T-helper 1 cell (primary cell): ENCODE results near the gene ADGRL3.
"Not testable (repeated sequence)": the region's sequence is repeated elsewhere in the genome, so short reads cannot be mapped to it uniquely, and the experiment has no call there.

Experiments used
- DNase-seq, 5 donors: peaks; one replicate each; pipeline ENCODE4 v3.0.0-alpha.2; 2012 to 2020

Gene ADGRL3

GRCh38 chr4:61763682-61764081 is 563.6 kb downstream of the ADGRL3 start:
- no peak for DNase-seq

DNA sequence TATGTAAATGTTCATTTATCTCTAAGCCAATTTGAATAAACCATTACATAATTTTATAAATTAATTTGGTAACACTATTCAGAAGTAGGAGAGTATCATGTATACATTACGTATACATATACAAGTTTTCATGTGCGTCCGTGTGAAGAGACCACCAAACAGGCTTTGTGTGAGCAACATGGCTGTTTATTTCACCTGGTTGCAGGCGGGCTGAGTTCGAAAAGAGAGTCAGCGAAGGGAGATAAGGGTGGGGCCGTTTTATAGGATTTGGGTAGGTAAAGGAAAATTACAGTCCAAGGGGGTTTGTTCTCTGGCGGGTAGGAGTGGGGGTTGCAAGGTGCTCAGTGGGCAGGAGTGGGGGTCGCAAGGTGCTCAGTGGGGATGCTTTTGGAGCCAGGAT is 564.0 kb downstream of the ADGRL3 start:
- DNase-seq: not testable (repeated sequence)

- DNase-seq: not testable (repeated sequence)
Measured at GRCh38 chr4:61769444-61770167, 569.5 kb downstream of the ADGRL3 start.

- DNase-seq: no peak
Measured at GRCh38 chr4:61770456-61770855, 570.3 kb downstream of the ADGRL3 start.

DNA sequence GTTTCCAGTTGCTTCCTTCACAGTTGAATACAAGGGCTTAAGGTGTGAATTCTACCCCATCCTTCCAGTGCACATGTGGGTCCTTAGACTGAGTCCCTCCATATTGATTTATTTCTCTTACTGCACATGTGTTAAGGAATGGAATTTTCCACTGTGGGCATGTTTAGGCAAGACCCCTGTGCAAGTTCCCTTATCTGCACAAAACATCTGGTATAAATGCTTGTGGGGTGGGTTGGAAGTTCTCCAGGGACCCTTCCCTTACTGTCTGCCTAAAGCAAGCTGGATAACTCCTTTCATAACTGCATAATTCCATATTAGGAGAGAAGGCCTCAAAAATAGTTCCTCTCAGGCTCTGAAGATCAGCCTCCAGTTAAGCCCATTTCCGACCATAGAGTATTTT is 570.9 kb downstream of the ADGRL3 start:
- no peak for DNase-seq

- no peak for DNase-seq
Measured at GRCh38 chr4:61772126-61772525, 572.0 kb downstream of the ADGRL3 start.

- no peak for DNase-seq
Measured at GRCh38 chr4:61773655-61774245, 573.6 kb downstream of the ADGRL3 start.

- no peak for DNase-seq
Measured at GRCh38 chr4:61782133-61782532, 582.0 kb downstream of the ADGRL3 start.

DNA sequence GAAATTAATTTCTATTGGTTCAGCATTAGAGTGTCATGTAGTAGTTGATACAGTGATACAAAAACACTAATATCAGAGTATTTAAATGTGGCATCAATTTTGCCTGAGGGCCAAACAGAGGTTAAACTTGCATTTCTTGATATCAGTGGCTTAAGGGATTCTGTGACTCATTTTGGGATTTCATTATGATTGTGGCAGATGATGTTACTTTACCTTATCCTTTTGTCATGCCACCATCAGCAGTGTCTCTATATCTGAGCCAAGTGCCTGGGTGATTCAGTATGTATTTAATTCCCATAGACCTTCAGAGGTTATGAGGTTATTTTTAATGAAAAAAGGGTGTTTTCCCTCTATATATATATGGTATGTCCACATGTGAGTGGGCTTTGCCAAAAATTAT is 582.9 kb downstream of the ADGRL3 start:
- peak in 1 of 5 donors; percentile 22 for DNase-seq

DNA sequence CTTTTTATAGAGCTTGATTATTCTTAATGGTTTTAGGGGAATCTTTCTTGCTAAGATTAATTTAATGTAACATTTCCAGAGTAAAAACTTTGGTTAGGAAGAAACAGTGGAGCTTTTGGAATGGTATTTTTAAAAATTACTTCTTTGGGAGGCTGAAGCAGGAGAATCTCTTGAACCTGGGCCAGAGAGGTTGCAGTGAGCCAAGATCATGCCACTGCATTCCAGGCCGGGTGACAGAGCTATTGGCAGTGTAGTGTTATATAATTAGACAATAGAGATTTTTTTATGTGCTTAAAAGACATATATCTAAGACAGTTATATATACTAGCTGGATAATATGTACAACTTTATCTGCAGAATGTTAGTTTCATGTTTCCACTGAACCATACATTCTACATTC is 585.6 kb downstream of the ADGRL3 start:
- no peak for DNase-seq

DNA sequence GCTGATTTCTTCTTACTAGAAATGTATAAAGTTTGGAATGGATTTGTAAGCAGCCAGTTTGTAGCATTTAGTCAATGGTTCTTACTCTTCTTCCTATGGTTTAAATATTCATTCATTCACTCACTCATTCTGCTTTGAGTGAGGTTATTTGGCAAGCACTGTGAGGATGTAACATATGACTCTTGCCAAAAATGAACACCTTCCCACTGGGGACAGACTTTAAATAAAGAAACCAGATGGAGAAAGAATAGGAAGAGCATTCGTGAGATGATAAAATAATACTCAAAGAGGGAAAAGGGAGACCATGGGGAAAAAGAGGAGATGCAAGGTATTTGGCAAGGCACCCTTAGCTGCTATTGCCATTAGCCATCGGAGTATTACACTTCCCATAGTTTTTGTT is 586.1 kb downstream of the ADGRL3 start:
- no peak for DNase-seq

GRCh38 chr4:61795998-61796397 is 595.9 kb downstream of the ADGRL3 start:
- no peak for DNase-seq

GRCh38 chr4:61799794-61800193 is 599.7 kb downstream of the ADGRL3 start:
- no peak for DNase-seq

GRCh38 chr4:61805227-61805626 is 605.1 kb downstream of the ADGRL3 start:
- DNase-seq: no peak

GRCh38 chr4:61805979-61806378 is 605.9 kb downstream of the ADGRL3 start:
- no peak for DNase-seq

DNA sequence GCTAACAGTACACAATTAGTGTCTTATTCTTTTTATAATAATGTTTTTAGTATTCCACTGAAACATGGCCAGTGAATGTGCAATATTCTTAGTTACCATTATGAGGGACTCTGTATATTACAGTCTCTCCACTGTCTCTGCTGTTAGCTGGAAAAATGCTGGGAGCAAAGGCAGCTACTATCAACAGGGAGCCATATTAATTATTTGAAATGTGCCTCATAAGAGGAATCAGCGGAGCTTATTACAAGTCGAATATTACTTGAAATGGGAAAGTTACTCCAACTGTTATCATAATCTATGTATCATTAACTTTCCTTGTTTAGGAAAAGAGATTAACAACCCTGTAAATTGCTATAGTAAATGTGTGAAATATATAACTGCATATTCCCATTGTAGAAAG is 612.0 kb downstream of the ADGRL3 start:
- no peak for DNase-seq

- DNase-seq: no peak
Measured at GRCh38 chr4:61817071-61817470, 616.9 kb downstream of the ADGRL3 start.

DNA sequence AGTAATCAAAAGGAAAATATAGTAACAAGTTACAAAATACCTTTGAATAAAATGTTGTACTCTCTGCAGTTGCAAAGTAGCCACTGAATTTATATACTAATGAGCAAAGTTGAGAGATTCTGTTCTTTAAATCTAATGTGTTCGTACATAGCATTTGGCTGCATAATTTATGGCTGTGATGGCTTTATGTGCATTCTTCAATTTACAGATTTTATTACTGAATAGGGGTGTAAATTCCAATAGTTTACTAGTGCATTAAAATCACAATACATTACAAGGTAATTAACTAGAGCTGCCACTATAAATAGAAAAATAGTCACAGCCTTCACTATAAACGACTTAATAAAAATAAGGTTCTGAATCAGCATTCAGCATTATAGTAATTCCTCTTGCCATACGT is 620.0 kb downstream of the ADGRL3 start:
- DNase-seq: no peak

GRCh38 chr4:61824454-61824853 is 624.3 kb downstream of the ADGRL3 start:
- DNase-seq: no peak

GRCh38 chr4:61827907-61828391 is 627.8 kb downstream of the ADGRL3 start:
- no peak for DNase-seq

DNA sequence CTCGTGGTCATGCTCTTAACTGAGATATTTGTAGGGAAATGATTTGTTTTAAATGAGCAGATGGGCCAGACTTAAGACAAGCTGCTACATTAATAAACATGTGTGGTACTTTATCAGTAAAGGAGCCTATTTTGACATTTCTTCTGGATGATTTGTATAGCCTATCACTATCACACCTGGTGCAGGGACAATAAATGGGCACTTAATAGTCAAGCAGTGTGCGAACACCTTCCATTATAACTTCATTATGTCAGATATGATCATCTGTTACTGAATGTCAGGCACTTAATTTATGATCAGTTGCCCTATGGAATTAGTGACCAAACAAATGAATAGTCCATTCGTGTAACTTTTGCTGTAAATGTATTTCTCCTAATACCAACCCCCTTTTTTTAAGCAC is 628.8 kb downstream of the ADGRL3 start:
- no peak for DNase-seq

- no peak for DNase-seq
Measured at GRCh38 chr4:61831987-61832386, 631.9 kb downstream of the ADGRL3 start.

- no peak for DNase-seq
Measured at GRCh38 chr4:61837395-61837794, 637.3 kb downstream of the ADGRL3 start.

GRCh38 chr4:61838072-61838471 is 637.9 kb downstream of the ADGRL3 start:
- no peak for DNase-seq

DNA sequence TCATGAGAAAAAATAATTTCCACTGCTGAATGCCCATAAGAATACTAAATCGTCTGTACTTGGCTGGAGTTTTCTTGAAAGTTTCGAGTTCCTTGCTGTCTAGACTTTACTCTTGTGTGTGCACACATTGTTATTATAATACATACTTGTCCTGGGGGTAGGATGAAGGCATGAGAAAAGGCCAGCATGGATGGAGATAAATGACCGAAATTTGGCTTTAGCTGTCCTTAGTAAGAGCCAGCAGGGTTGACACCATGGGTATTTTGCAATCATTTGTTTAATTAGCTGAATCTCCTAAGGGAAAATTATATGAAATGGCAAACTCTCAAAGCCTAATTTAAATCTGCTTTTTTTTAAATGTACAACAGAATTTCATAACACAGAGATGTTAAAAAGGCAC is 641.6 kb downstream of the ADGRL3 start:
- DNase-seq: no peak
